Measurements from ENCODE around the gene EMC6. TPM values are rescaled to one million over a fixed set of nuclear protein-coding genes. Genes with fewer than 3 reads are reported as not detected.

Gene EMC6
- total RNA-seq, 2 donors from 2014 or later = 59.4 to 69.5 TPM

- no peak overlapping the region for H3K4me3 Mint-ChIP-seq
- no peaks in the 10 kb centered on the region for H3K9me3 Mint-ChIP-seq
- Histone ChIP-seq H3K27me3 (ENCODE audit: control insufficient read depth, insufficient read depth, low read length, poor library complexity, severe bottlenecking) (no peaks in the 10 kb centered on the region), H3K9ac (ENCODE audit: extremely low read depth, low read length, poor library complexity, severe bottlenecking) (no peak overlapping the region), H3K4me1 (ENCODE audit: control insufficient read depth, insufficient read depth, low read length) (peaks cover 7% of the 10 kb centered on the region), H3K27ac (ENCODE audit: low read depth, low read length) (no peak overlapping the region), H3K4me3 (ENCODE audit: low read length) (no peak overlapping the region), H3K36me3 (ENCODE audit: control insufficient read depth, insufficient read depth, low read length) (no peaks in the 10 kb centered on the region), H3K9me3 (ENCODE audit: control insufficient read depth, low read length) (no peaks in the 10 kb centered on the region)
- DNase-seq = no peak
- H3K27me3 Mint-ChIP-seq (ENCODE audit: insufficient read depth) = peaks cover 13% of the 10 kb centered on the region
- TF ChIP-seq CTCF (conservative IDR thresholded peaks at IDR 0.05) = no peak
- no peak overlapping the region for H3K27ac Mint-ChIP-seq
- H3K36me3 Mint-ChIP-seq (ENCODE audit: low read depth) = no peaks in the 10 kb centered on the region
- peaks cover 10% of the 10 kb centered on the region for H3K4me1 Mint-ChIP-seq
- WGBS, 2 experiments (ENCODE audit: insufficient coverage in 1 of 2, insufficient read length in 1 of 2) = 89 to 97% methylated on average over 10 to 12 of the region's 12 CpGs
Measured at GRCh38 chr17:3682033-3682432, 13.4 kb downstream of the EMC6 start.

- peaks cover 2% of the 10 kb centered on the region for H3K4me1 ChIP-seq (ENCODE audit: control insufficient read depth, insufficient read depth, low read length)
- H3K4me3 ChIP-seq (ENCODE audit: low read length) = no peak overlapping the region
- no peak overlapping the region for H3K4me3 Mint-ChIP-seq
- H3K27me3 ChIP-seq (ENCODE audit: control insufficient read depth, insufficient read depth, low read length, poor library complexity, severe bottlenecking) = no peaks in the 10 kb centered on the region
- no peaks in the 10 kb centered on the region for H3K9me3 Mint-ChIP-seq
- H3K36me3 Mint-ChIP-seq (ENCODE audit: low read depth) = no peaks in the 10 kb centered on the region
- H3K36me3 ChIP-seq (ENCODE audit: control insufficient read depth, insufficient read depth, low read length) = no peaks in the 10 kb centered on the region
- DNase-seq = peak; percentile 92
- peaks cover 13% of the 10 kb centered on the region for H3K27me3 Mint-ChIP-seq (ENCODE audit: insufficient read depth)
- H3K27ac Mint-ChIP-seq = no peak overlapping the region
- H3K4me1 Mint-ChIP-seq = peaks cover 1% of the 10 kb centered on the region
- H3K9me3 ChIP-seq (ENCODE audit: control insufficient read depth, low read length) = no peaks in the 10 kb centered on the region
- TF ChIP-seq CTCF (conservative IDR thresholded peaks at IDR 0.05) = peak; percentile 99
- H3K9ac ChIP-seq (ENCODE audit: extremely low read depth, low read length, poor library complexity, severe bottlenecking) = no peak overlapping the region
- H3K27ac ChIP-seq (ENCODE audit: low read depth, low read length) = no peak overlapping the region
- 62 to 69% methylated on average over 5 to 7 of the region's 10 CpGs for WGBS, 2 experiments (ENCODE audit: insufficient coverage in 1 of 2, insufficient read length in 1 of 2)
Measured at GRCh38 chr17:3683054-3683511, 14.5 kb downstream of the EMC6 start.

GRCh38 chr17:3685174-3685573 lies 16.6 kb downstream of the EMC6 start:
- Mint-ChIP-seq H3K27me3 (ENCODE audit: insufficient read depth) (peaks cover 13% of the 10 kb centered on the region), H3K27ac (no peak overlapping the region), H3K36me3 (ENCODE audit: low read depth) (no peaks in the 10 kb centered on the region), H3K4me3 (no peak overlapping the region), H3K9me3 (no peaks in the 10 kb centered on the region), H3K4me1 (no peaks in the 10 kb centered on the region)
- peak; percentile 54 for DNase-seq
- Histone ChIP-seq H3K9ac (ENCODE audit: extremely low read depth, low read length, poor library complexity, severe bottlenecking) (no peak overlapping the region), H3K9me3 (ENCODE audit: control insufficient read depth, low read length) (no peaks in the 10 kb centered on the region), H3K27ac (ENCODE audit: low read depth, low read length) (no peak overlapping the region), H3K4me3 (ENCODE audit: low read length) (no peak overlapping the region), H3K4me1 (ENCODE audit: control insufficient read depth, insufficient read depth, low read length) (no peaks in the 10 kb centered on the region), H3K36me3 (ENCODE audit: control insufficient read depth, insufficient read depth, low read length) (no peaks in the 10 kb centered on the region), H3K27me3 (ENCODE audit: control insufficient read depth, insufficient read depth, low read length, poor library complexity, severe bottlenecking) (no peaks in the 10 kb centered on the region)
- TF ChIP-seq CTCF (conservative IDR thresholded peaks at IDR 0.05) = no peak
- WGBS, 2 experiments (ENCODE audit: insufficient coverage in 1 of 2, insufficient read length in 1 of 2) = 77 to 89% methylated on average over 7 to 12 of the region's 13 CpGs
